ENCODE data around the gene ERCC6.
A peak's percentile ranks its signal among the peaks of the same experiment; 100 is the strongest.

ERCC6 gene

GRCh38 chr10:49508249-49508648, 30.7 kb downstream of the ERCC6 start:
- DNase-seq, result peak; percentile 17 to 52

- DNase-seq, result no peak
Measured at GRCh38 chr10:49505589-49505988, 33.3 kb downstream of the ERCC6 start.

- no peak for DNase-seq
Measured at GRCh38 chr10:49505076-49505475, 33.8 kb downstream of the ERCC6 start.

- DNase-seq, result no peak
Measured at GRCh38 chr10:49504528-49504927, 34.4 kb downstream of the ERCC6 start.

- DNase-seq, result no peak
Measured at GRCh38 chr10:49502358-49502757, 36.6 kb downstream of the ERCC6 start.

- no peak for DNase-seq
Measured at GRCh38 chr10:49500412-49500811, 38.5 kb downstream of the ERCC6 start.

- DNase-seq, result no peak
Measured at GRCh38 chr10:49499305-49499851, 39.5 kb downstream of the ERCC6 start.

GRCh38 chr10:49498425-49498824, 40.5 kb downstream of the ERCC6 start:
- no peak for DNase-seq

GRCh38 chr10:49497358-49497757, 41.6 kb downstream of the ERCC6 start:
- DNase-seq, result no peak

- DNase-seq, result no peak
Measured at GRCh38 chr10:49488056-49488717, 50.7 kb downstream of the ERCC6 start.

- no peak for DNase-seq
Measured at GRCh38 chr10:49486738-49487137, 52.2 kb downstream of the ERCC6 start.

GRCh38 chr10:49486009-49486408, 52.9 kb downstream of the ERCC6 start:
- no peak for DNase-seq

- DNase-seq, result no peak
Measured at GRCh38 chr10:49484486-49485235, 54.3 kb downstream of the ERCC6 start.

- no peak for DNase-seq
Measured at GRCh38 chr10:49478819-49479218, 60.1 kb downstream of the ERCC6 start.

GRCh38 chr10:49474901-49475300, 64.0 kb downstream of the ERCC6 start:
- DNase-seq, result no peak

GRCh38 chr10:49471532-49471931, 67.4 kb downstream of the ERCC6 start:
- DNase-seq, result no peak

GRCh38 chr10:49465736-49466135, 73.2 kb downstream of the ERCC6 start:
- no peak for DNase-seq

Measured in CD4-positive, alpha-beta T cell treated with Interleukin-1 beta for 1 hour (primary cell).